Breast epithelium (tissue), 3 donors: ENCODE measurements around the gene CPSF4L.

Experiments
- POLR2A ChIP-seq: fragments of 450-650 bp; IDR thresholded peaks from one replicate; pipeline ENCODE4 v1.6.1; 2016; ENCODE audit warnings: antibody characterized with exemption, mild to moderate bottlenecking, moderate library complexity
- POLR2AphosphoS5 ChIP-seq, 3 donors: sonication (generic); formaldehyde crosslinking; IDR thresholded peaks; one replicate each; pipeline ENCODE4 v1.6.1; 2017; ENCODE audit warnings: antibody characterized with exemption in 3 of 3
- TF ChIP-seq, protein P1 (sequence below), 3 donors: fragments of 450-650 bp; IDR thresholded peaks; one replicate each; pipeline ENCODE4 v1.5.1; 2016 to 2017; ENCODE audit warnings: antibody characterized with exemption in 3 of 3, mild to moderate bottlenecking in 3 of 3, moderate library complexity in 3 of 3

GRCh38 chr17:73227944-73228343 is 33.7 kb downstream of the CPSF4L start:
- TF ChIP-seq, protein P1, sequence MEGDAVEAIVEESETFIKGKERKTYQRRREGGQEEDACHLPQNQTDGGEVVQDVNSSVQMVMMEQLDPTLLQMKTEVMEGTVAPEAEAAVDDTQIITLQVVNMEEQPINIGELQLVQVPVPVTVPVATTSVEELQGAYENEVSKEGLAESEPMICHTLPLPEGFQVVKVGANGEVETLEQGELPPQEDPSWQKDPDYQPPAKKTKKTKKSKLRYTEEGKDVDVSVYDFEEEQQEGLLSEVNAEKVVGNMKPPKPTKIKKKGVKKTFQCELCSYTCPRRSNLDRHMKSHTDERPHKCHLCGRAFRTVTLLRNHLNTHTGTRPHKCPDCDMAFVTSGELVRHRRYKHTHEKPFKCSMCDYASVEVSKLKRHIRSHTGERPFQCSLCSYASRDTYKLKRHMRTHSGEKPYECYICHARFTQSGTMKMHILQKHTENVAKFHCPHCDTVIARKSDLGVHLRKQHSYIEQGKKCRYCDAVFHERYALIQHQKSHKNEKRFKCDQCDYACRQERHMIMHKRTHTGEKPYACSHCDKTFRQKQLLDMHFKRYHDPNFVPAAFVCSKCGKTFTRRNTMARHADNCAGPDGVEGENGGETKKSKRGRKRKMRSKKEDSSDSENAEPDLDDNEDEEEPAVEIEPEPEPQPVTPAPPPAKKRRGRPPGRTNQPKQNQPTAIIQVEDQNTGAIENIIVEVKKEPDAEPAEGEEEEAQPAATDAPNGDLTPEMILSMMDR (IDR thresholded peaks at IDR 0.05) = no peak
- TF ChIP-seq POLR2A (no peak), POLR2AphosphoS5 (IDR thresholded peaks at IDR 0.05) (no peak)
